ENCODE data around the gene CNTF.

Gene CNTF

DNA sequence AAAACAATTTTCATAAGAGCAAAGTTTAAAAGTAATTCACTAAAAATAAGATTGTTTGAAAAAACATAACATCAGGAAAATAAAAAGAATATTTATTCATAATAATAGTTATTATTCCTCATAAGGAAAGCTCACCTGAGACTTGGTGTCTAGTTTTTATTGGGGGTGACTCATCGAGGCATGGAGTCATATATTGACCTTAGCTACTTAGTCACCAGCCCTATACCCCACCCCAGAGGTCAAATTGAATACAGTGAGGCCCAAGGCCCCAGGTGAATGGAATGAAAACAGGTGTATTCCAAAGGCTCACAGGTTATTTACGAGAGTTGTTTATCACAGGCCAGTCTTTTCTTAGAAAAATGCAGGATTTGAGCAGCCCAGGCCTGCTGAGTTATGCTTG, 36.9 kb downstream of the CNTF start:
- Histone ChIP-seq H3K9me3 (ENCODE audit: control insufficient read depth, insufficient read depth, low read depth, low read length) (no peaks in the 10 kb centered on the region), H3K4me1 (ENCODE audit: control insufficient read depth, insufficient read depth, low read length) (no peaks in the 10 kb centered on the region), H3K36me3 (ENCODE audit: control insufficient read depth, insufficient read depth, low read length) (no peaks in the 10 kb centered on the region), H3K9ac (ENCODE audit: low read length) (no peak overlapping the region), H3K27me3 (ENCODE audit: control insufficient read depth, insufficient read depth, low read length) (no peaks in the 10 kb centered on the region), H3K4me3 (ENCODE audit: low read depth, low read length) (no peak overlapping the region), H3K27ac (ENCODE audit: low read depth, low read length) (no peak overlapping the region)

DNA sequence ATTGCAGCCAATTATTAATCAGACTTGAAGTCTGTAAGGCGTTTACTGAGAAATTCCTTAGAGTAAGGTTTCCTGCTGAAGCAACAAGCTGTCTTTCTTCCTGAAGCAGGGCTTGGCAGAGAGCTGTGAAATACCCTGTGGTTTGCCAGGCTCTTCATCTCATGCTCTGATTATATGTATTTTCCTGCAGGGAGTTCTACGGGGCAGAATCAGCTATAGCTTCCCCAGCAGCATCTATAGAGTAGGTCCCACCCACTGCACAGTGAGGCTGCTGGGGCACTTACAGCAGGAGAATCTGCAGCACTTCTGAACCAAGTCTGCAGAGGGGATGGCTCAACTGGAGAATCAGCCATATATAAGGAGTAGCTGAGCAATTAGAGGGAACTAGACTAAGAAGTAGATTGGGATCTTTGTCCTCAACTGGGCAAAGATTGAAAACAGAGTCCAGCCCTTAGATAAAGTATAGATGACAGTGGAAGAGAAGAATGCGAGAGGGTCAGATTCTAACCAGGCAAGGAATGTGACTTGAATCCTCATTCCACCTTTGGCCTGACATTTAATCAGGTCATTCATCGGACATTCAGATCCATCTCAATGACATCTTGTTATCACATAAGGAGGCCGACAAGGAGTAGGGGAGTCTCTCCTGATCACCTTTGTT, 37.6 kb downstream of the CNTF start:
- Histone ChIP-seq H3K4me1 (ENCODE audit: control insufficient read depth, insufficient read depth, low read length) (no peaks in the 10 kb centered on the region), H3K27me3 (ENCODE audit: control insufficient read depth, insufficient read depth, low read length) (no peaks in the 10 kb centered on the region), H3K9me3 (ENCODE audit: control insufficient read depth, insufficient read depth, low read depth, low read length) (no peaks in the 10 kb centered on the region), H3K27ac (ENCODE audit: low read depth, low read length) (no peak overlapping the region), H3K4me3 (ENCODE audit: low read depth, low read length) (no peak overlapping the region), H3K36me3 (ENCODE audit: control insufficient read depth, insufficient read depth, low read length) (no peaks in the 10 kb centered on the region), H3K9ac (ENCODE audit: low read length) (no peak overlapping the region)

DNA sequence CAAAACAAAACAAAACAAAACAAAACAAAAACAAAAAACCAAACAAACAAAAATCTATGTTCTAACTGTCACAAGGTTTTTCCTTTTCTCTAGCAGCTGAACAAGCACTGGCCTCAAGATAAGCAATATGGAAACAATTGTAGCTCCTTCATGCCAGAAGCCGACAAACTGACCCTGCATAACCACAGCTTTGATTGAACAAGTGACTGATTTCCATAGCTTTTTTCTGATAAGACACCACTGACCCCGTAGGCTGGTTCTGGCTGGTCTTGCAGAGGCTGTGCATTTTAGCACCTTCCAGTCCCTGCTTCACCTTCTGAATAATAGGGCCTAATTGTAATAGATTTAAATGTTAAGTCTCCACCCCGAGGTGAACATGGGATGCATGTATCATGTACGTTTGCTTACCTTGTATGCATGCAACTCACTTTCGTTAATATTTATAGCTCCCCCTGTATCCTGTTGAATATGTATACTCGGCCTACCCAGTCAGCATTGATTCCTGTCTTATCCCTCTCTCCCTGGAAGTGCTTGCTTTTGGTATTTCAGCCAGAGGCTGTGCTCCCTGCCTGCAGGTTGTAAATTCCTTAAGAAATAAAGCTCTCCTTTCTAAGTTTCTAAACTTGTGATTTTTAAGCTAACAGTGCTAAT, 49.6 kb downstream of the CNTF start:
- Histone ChIP-seq H3K9ac (ENCODE audit: low read length) (no peak overlapping the region), H3K4me1 (ENCODE audit: control insufficient read depth, insufficient read depth, low read length) (no peaks in the 10 kb centered on the region; the same call in 1 of the 2 replicates), H3K36me3 (ENCODE audit: control insufficient read depth, insufficient read depth, low read length) (no peaks in the 10 kb centered on the region), H3K27ac (ENCODE audit: low read depth, low read length) (no peak overlapping the region), H3K27me3 (ENCODE audit: control insufficient read depth, insufficient read depth, low read length) (no peaks in the 10 kb centered on the region), H3K9me3 (ENCODE audit: control insufficient read depth, insufficient read depth, low read depth, low read length) (no peaks in the 10 kb centered on the region), H3K4me3 (ENCODE audit: low read depth, low read length) (no peak overlapping the region)

DNA sequence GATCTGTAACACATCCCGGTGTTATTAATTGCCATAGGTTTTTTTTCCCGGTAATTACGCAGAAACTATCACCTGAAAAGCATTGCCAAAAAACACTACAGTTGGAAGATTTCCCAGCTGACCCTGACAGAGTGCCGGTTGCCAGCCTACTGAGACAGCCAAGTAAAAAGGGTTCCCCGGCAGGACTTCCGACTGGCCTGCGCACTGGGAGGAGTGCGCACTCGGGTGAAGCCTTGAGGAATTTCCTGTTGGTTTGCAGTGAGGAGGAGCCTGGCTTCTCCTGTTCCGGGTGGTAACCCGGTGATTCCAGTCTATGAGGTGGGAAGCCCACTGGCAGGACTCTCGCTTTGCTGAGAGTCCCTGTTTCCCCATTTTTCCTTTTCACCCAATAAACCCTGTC, 52.1 kb downstream of the CNTF start:
- Histone ChIP-seq H3K27me3 (ENCODE audit: control insufficient read depth, insufficient read depth, low read length) (no peaks in the 10 kb centered on the region), H3K4me1 (ENCODE audit: control insufficient read depth, insufficient read depth, low read length) (no peaks in the 10 kb centered on the region; the same call in 1 of the 2 replicates), H3K36me3 (ENCODE audit: control insufficient read depth, insufficient read depth, low read length) (no peaks in the 10 kb centered on the region), H3K9me3 (ENCODE audit: control insufficient read depth, insufficient read depth, low read depth, low read length) (no peaks in the 10 kb centered on the region), H3K4me3 (ENCODE audit: low read depth, low read length) (no peak overlapping the region), H3K27ac (ENCODE audit: low read depth, low read length) (no peak overlapping the region), H3K9ac (ENCODE audit: low read length) (no peak overlapping the region)
